HG02970 (cell line): ENCODE data around the gene FHAD1.

Experiments
- ATAC-seq: cut with Tn5 transposase; IDR thresholded peaks from one replicate; pipeline ENCODE4 v1.9.1; 2021; ENCODE audit warnings: mild to moderate bottlenecking, moderate library complexity, moderate number of reproducible peaks; ENCODE audit not compliant: unreplicated experiment, low FRiP score

FHAD1 gene

GRCh38 chr1:15246960-15247614 is at the start of gene FHAD1:
FHAD1 (plus strand) TSS chr1:15247223; CDS start chr1:15251785, 4,562 bp downstream.
- ATAC-seq, result no peak

DNA sequence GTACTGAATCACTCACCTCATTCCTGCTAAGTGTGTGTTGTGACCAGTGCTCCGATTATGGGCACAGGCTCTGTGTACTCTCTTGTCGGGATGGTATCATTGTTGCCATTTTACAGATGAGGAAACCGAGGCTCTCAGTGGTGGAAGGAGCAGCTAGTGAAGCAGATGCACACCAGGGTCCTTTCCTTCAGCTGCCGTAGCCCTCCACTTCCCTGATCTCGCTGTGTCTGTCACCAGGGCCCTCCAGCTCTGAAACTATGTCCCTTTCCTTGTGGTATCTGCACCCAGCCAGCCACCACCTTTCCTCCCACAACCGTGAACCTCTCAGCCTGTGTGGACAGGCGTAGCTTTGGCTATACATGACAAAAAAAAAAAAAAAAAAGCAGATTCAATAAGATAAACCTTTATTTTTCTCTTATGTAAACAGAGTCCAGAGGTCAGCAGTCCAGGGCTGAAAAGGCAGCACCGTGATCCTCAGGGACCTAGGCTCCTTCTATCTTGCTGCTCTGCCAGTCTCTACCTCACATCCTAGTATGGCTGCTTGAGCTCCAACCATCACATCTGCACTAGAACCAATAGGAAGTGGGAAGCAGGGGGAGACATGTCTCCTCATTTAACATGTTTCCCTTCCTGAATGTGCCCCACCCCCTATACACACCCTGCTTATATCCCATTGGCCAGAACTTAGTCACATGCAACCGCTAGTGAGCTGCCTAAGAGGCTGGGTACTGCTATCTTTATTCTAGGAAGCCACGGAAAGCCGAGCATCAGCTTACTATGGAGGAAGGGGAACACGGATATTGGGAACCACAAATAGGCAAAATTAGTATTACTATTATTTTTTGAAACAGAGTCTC is 49.2 kb upstream of the FHAD1 start:
- no peak for ATAC-seq

DNA sequence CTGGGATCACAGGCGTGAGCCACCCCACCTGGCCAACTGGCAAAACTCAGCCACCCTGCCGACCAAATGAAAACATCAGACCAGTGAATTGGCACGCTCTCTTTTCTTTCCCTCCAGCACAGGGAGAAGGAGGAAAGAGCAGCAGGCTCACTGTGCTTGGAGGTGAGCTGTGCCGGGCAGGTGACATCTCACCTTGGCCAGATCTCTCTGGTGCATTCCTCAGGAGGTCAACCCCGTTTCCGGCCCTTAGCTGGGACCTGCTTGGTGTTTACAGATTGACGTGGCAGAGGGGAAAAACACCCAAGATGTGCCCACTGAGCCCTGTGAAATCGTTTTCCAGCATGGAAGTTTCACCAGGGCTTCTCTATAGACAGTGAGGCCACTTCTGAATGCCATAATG is 48.3 kb upstream of the FHAD1 start:
- no peak for ATAC-seq

GRCh38 chr1:15201221-15201620 is 45.8 kb upstream of the FHAD1 start:
- no peak for ATAC-seq

DNA sequence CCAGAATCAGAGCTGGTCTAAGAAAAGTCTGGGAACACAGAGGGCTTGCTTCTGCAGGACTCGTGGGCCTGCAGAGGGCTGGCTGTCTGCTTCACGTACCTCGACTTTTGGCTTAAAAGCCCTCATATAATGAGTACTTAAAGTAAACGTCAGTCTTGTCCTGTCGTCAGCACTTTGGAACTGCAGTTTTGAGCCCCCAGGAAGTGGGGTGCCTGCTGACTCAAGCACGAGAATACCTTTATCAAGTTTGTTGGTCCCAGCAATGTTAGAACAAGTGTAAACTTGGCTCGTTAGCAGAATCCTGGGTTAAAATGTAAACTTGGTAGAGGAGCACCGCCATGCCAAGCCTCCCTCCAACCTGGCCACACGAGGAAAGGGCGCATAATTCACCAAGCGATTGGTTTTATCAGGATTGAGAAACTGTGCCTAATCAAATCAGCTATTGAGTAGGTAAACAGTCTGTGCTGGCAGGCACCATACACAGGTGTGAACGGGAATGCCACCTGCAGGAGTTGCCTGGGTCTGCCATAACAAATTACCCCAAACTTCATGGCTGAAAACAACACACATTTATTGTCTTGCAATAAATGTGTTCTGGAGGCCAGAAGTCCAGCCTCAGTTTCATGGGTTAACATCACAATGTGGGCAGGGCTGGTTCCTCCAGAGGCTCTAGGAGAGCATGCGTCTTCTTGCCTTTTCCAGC is 45.0 kb upstream of the FHAD1 start:
- ATAC-seq, result no peak

DNA sequence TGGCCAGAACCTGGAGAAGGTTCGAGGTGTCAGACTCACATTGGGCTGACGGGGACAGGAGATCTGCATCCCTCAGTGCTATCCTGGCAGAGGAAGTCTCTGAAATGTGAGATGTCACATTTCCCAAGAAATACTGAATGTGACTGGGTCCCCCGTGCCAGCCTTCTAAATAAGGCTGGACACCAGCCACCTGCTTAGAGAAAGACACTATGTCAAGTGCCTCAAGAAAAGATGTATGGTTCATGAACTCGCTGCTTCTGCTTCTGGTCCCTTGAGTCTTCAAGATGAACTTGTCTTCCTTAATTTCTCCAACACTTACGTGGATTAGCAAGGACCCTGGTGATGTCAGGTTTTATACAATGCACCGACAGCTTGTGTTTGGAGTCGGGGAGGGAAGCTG is 42.1 kb upstream of the FHAD1 start:
- no peak for ATAC-seq

- ATAC-seq, result no peak
Observed at GRCh38 chr1:15205586-15206346, 41.3 kb upstream of the FHAD1 start.

- no peak for ATAC-seq
Observed at GRCh38 chr1:15206418-15207030, 40.5 kb upstream of the FHAD1 start.

DNA sequence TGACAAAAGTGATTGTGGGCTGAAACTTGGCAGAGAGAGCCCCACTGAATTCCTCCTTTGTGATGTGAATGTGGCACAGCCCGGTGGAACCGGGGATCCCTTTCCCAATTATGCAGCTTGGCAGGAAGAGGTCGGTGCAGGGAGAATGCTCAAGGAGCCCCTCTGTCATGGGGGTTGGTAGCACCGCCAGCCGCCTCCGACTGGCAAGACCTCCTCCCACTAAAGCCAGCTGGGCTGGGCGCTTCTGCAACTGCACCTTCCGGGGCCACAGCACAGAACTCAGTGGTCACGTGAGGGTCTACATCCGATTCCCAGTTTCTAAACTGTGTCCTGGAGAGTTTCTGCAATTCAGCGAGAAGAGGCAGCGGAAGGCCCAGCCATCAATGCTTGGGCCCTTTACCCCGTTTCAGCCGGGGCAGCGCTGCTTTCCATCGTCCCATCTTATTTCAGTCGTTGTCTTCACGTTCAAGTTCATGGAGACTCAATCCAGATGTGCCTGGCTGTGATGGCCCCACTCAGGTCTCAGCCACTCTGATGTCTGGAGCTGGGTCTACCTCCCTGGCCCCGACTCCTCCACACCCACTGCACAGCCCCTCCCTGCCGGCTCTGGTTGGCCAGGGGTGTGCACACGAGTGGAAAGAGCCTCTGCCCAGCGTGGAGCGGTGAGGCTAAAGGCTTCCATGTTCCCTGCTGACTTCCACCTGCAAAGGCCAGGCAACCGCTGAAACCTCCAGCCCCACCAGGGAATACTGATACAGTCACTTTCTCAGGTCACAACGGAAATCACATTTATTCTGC is 39.8 kb upstream of the FHAD1 start:
- ATAC-seq, result no peak

DNA sequence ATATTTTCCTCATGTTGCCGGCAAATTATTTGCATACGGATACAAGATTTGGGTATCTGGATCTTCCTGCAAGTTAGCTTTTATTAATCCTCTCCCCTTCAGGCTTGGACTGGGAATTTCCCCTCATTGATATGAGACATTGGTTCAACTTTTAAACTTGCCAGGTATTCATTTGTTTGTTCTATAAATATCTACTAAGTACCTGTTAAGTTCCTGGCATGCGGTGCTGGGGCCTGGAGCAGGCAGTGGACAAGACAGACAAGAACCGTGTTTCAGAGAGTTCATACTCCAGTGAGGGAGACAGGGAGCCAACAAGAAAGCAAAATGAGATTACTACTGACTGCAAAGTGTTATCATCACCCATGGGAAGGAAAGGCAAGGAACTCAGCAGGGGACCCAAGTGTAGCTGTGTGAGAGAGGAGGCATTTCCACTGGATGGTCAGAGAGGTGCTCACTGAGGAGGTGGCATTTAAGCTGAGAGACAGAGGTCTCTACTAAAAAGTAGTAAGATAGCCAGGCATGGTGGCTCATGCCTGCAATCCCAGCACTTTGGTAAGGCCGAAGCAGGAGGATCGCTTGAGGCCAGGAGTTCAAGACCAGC is 39.1 kb upstream of the FHAD1 start:
- no peak for ATAC-seq

DNA sequence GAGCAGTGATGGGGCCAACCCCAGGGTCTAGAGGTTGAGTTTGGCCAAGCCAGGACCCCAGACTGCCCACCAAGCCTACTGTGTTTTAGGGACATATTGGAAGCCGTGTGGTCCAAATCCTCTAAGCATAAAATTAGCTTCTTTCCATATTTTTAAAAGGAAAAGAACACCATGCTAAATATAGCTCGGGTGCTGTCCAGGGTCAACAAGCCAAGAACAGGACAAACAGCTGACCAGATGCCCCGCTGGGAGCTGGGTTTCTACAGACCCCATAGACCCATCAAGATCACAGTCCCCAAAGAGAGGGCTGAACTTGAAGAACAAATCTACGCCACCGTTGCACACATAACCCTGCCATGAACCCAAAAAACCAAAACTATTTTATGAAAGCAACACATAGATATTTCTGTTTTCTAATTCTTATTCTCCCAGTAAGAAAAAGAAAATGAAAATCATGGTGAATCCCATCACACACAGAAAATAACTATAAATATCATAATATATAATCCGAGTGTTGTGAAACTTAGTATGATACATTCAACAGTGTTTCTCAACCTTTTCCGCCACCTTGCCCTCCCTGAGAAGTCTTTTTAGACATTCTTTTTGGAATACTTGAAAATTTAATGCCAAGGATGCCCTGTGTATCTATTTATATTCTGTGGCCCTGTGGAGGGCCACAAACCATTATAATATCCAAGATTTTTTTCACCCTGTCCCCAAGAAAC is 36.2 kb upstream of the FHAD1 start:
- no peak for ATAC-seq

- ATAC-seq, result no peak
Observed at GRCh38 chr1:15211424-15211823, 35.6 kb upstream of the FHAD1 start.

DNA sequence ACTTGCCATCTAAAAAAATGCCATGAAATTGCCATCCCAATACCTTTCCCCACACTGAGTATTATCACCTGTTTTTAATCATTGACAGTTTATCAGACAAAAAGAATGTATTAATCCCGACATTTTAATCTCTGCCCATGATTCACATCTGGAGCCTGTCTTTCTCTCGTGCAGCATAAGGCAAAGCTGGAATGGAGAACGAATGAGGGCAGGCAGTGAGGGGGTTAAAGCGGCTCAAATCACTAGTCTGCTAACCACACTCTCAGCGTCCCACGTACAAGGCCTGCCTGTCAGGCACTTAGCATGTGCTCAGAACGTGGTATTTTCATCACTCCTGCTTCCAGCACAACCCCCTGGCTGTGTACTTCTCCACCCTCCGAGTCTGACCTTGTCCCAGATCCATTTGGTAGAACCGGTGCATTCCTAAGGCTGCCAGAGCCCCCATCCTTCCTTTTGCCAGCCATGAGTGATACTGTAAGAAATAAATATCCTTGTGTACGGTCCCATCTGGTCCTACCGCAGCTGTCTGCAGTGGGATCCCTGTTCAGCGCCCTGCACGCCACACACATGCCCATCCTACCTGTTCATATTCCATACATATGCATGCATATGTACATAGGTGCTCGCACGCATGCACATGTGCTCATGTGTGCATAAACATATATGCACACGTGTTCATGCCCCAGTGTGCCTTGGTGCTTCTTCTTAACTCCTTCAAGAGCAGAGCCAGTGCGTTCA is 34.6 kb upstream of the FHAD1 start:
- no peak for ATAC-seq

DNA sequence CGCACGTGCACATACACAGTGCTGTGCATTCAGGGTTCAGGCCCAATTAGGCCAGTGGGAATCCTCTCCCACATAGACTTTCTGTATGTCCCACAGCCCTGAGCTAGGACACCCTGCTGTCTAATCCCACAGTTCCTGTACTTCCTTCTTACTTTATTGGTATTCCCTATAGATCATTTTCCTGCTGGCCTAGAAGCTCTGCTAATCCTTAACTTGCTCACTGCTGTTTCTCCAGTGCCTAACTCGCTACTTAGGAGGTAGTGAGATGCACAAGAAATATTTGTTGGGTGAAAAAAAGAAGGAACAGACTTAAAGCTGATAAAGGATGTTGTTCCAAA is 34.1 kb upstream of the FHAD1 start:
- no peak for ATAC-seq

DNA sequence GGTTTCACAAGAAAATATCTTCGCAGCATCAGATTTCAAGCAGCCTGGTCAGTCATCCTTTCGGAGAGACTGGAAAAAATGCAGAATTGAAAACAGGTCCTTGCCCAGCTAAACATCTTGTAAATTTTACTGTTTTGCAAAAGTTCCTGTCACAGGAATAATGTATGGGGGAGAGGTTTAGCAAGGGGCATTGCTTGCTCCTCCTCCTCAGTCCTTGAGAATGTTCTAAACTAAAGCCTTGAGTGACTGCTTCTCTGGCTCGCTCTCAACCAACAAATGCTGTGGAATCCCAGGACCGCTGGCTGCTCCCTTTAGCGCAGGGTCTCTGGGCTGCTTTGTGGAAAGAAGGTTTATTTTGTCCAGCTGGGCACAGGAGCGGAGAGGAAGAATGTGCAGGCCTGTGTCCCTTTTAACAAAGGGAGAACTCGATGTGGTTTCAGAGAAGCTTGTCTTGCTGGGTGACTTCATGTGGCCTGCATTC is 33.6 kb upstream of the FHAD1 start:
- ATAC-seq, result no peak

DNA sequence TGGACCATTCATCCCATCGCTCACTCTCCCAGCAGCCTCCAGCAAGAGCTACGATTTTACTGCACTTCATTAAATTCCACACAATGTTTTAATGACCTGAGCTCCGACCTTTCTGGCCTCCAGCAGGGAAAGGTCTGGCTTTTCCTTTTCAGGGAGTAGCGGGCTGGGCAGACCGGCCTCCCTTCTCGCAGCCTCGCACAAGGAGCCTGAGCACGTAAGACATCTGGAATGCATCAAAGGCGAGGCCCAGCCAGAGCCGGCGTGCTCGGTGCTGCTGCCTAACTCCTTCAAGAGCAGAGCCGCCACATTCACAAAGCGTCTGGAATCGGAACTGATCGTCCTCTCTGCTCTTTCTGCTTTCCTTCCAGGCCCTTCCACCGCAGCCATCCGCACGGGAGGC is 32.5 kb upstream of the FHAD1 start:
- ATAC-seq, result no peak

DNA sequence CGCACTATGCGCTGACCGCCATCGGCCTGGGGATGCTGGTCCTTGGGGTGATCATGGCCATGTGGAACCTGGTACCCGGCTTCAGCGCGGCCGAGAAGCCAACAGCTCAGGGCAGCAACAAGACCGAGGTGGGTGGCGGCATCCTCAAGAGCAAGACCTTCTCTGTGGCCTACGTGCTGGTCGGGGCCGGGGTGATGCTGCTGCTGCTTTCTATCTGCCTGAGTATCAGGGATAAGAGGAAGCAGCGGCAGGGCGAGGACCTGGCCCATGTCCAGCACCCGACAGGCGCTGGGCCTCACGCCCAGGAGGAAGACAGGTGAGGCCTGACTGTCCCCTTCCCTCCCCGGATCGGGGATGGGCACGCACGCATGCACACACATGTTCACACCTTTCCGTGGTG is 31.9 kb upstream of the FHAD1 start:
- ATAC-seq, result no peak

GRCh38 chr1:15217654-15218053 is 29.4 kb upstream of the FHAD1 start:
- no peak for ATAC-seq
